GM21423 (cell line): ENCODE measurements around the gene LARGE1.
"Not testable (repeated sequence)": the region's sequence is repeated elsewhere in the genome, so short reads cannot be mapped to it uniquely, and the experiment has no call there.

Source experiments
- ATAC-seq: cut with Tn5 transposase; IDR thresholded peaks from one replicate; pipeline ENCODE4 v1.9.1; 2021; ENCODE audit warnings: mild to moderate bottlenecking, moderate library complexity; ENCODE audit not compliant: unreplicated experiment

The LARGE1 gene

DNA sequence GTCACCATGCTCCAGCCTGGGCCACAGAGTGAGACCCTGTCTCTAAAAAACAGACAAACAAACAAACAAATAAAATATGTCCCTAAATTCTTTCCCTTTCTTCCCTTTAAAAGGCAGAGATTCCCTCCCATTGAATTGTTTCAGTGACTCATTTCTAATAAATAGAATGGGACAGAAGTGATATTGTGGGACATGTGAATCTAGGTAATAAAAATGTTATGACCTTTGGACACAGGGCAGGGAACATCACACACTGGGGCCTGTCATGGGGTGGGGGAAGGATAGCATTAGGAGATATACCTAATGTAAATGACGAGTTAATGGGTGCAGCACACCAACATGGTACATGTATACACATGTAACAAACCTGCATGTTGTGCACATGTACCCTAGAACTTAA is 459.0 kb downstream of the LARGE1 start:
- not testable (repeated sequence) for ATAC-seq

DNA sequence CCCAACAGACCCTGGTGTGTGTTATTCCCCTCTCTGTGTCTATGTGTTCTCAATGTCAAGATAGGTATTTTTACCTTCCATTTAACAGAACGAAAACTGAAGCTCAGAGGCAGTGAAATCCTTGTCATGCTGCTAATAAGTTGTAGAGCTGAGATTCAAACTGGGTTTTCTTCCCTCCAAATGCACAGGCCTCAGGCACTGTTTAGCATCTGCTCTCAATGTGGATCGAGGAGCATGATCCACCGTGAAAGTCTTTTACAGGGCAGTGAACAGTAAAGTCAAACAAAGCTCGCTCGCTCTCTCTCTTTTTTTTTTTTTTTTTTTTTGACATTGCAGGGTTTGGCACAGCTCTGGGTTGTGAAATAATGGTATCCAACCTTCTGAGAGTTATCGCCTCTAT is 461.1 kb downstream of the LARGE1 start:
- no peak for ATAC-seq

GRCh38 chr22:33456511-33456910 is 463.8 kb downstream of the LARGE1 start:
- ATAC-seq, result no peak

DNA sequence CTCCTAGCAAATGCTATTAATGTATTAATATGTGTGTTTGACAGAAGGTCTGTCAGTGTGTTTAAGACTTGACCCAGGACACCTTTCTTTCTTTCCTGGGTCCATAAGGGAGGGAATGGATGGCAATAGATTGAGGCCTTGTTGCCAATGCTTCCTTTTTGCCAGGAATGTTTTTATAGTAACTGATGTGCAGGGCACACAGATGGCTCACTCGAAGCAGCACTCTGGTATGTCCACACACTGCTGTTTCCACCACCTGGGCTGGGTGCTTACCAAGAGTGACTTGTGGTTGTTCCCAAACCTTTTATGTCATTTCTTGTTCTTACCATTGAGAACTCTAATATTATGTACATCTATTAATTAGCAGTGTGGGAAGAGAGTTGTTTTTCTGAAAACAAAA is 465.2 kb downstream of the LARGE1 start:
- ATAC-seq, result no peak

DNA sequence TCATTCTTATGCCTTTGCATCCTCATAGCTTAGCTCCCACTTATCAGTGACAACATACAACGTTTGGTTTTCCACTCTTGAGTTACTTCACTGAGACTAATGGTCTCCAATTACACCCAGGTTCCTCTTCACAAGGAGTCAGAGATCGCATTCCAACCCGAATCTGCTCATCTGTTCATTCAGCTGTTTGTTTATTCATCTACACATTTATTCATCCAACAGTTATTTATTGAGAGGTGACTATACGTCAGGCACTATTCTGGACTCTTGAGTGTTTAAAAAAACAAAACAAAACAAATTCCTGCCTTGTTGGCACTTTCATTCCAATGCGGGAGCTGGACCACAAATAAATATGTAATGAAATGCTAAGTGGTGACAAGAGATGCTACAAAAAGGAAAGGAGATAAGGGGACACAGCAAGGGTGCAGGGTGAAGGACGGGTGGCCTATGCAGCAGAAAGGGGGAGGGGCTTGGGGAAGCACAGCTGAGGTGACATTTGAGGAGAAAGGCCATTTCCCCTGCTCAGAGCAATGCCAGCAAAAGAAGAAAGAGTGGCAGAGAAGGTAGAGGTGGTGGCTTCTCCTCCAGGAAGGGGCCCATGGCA is 468.3 kb downstream of the LARGE1 start:
- no peak for ATAC-seq

DNA sequence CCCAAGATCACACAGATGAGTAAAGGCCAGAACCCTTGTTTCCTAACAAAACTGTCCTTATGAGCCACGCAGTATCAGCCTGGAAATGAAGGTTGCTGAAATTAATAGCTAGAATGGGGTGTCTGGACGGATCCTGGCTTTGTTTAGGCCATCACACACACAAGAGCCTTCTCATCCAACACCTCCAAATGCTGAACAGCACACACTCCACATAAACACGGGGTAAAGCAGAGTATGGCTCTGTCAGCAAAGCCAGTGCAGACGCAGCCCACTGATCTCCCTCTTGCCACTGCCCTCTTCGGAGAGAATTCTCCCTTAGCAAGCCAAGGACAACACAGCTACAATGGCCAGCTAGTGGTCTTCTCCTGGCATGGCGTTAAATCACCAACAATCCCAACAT is 469.5 kb downstream of the LARGE1 start:
- no peak for ATAC-seq

- no peak for ATAC-seq
These were observed 472.5 kb downstream of the LARGE1 start for GRCh38 chr22:33447733-33448132.

- ATAC-seq, result no peak
These were observed 476.6 kb downstream of the LARGE1 start for GRCh38 chr22:33443683-33444082.

- no peak for ATAC-seq
These were observed 479.5 kb downstream of the LARGE1 start for GRCh38 chr22:33440756-33441155.

DNA sequence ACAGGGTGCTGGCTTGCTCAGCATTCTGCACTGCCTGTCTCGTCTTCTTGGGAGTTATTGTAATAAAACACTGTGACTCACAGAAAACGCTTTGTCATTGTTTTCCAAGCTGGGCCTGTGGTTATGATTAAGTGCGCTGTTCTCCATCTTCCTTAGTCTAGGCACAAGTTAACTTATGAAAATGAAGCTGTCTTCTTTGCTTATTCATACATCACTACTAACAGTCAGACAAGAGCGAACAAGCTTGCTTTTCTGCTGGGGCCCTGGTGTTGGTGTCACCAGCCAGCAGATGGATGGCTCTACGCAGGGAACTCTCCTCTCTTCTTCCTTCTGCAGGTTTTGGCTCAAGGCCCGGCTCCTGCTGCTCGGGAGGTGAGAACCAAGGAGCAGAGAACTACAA is 482.0 kb downstream of the LARGE1 start:
- no peak for ATAC-seq

DNA sequence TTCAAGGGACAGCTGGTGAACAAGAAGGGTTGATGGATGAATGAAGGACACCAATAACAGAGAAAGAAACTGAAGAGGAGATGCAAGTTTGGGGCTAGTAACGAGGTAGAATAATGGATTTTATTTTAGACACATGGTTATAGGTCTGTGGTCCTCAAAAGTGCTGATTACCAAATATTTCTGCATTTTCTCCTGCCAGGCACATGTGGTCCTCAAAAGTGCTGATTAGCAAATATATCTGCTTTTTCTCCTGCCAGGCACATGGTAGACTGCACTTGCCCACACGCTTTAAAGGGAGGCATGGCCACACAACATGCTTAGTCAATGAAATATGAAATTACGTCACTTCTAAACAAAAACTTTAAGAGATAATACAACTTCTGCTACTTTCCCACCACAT is 489.0 kb downstream of the LARGE1 start:
- no peak for ATAC-seq

DNA sequence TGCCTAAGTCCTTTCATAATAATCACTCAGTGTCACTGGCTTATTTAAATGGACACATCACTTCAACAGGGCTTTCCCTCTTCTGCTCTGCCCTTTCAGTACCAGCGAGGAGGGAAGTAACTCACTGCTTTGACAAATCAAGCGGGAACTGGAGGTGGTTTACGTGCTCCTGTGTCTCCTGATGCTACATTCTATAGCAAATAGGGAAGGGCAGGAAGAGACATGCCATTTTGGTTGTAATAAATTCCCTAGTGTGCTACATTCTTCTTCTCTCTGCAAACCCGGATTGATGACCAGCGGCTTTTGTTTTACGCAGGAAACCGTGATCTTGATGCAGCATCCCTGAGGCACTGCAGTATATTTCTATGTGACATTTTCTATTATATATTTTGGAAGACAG is 491.0 kb downstream of the LARGE1 start:
- no peak for ATAC-seq

GRCh38 chr22:33427461-33427860 is 492.8 kb downstream of the LARGE1 start:
- ATAC-seq, result no peak

- ATAC-seq, result no peak
These were observed 493.8 kb downstream of the LARGE1 start for GRCh38 chr22:33426451-33426850.

- no peak for ATAC-seq
These were observed 498.4 kb downstream of the LARGE1 start for GRCh38 chr22:33421859-33422258.

GRCh38 chr22:33418484-33418883 is 501.8 kb downstream of the LARGE1 start:
- no peak for ATAC-seq

DNA sequence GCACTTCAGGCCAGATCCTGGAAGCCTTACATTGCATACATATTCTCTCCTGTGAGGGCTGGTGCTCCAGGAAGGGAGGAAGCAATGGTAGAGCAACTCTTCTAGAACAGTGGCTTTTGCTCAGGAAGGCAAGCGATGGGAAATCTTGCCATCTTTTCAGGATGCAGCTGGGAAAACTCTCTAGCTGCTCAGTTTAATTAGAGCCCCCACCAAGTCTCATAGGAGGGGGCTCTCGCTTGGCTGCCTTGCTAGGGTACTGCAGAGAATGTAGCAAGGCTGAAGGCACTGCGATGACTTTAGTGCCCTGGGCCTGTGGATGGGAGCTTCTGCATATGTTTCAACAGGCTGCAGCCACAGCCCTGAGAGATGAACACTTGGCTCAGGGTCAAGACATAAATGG is 504.9 kb downstream of the LARGE1 start:
- ATAC-seq, result no peak

DNA sequence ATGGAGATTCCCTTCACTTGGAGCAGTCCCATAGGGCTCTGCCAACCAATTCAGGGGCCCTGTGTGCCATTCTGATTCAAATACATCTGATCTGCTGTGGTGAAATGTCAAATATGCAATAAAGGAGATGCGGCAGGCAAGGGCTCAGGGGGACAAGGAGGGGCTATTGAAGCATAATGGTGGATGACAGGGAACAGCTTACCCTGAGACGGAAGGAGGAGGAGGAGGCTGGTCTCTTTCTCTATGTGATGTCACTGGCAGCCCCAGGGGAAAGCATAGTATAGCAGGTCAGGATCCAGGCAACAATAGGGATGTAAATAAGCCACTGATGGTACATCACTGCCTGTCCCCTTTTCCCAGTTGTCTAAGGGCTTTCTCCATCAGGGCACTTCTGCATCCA is 511.2 kb downstream of the LARGE1 start:
- no peak for ATAC-seq

- ATAC-seq, result no peak
These were observed 515.1 kb downstream of the LARGE1 start for GRCh38 chr22:33405194-33405593.

GRCh38 chr22:33404723-33405122 is 515.6 kb downstream of the LARGE1 start:
- no peak for ATAC-seq

GRCh38 chr22:33402325-33402724 is 518.0 kb downstream of the LARGE1 start:
- no peak for ATAC-seq

DNA sequence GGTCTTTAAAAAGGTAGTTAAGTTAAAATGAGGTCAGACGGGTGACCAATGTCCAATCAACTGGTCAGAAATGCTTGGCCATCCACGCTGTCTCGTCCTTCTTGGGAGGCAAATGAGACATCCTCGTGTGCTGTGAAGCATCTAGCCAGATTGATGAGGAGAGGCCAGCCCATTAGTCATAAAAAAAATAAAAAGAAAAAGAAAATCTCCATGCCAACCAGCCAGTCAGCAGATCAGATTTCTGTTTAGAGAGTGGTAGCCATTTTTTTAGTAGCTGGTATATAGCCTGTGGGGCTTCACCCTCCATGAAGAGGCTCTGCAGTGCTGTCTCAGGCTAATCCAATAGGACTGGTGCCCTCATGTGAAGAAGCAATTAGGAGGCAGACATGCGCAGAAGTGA is 519.0 kb downstream of the LARGE1 start:
- no peak for ATAC-seq

DNA sequence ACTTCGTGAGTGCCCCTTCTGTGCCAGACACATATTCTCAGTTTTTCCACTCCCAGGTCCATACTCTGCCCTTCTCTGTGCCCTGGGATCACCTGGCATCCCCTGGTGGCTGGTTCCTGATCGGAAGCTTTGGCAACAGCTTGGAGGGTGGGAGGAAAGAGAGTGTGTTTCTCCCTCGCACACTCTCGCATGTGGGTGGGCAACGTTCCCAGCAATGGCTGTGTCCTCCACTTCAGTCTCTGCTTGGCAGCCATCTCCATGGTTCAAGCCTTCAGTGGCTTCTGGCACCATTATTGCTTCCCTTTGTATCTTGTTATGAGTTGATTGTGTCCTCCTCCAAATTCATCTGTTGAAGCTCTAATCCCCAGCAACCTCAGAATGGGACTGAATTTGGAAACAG is 519.4 kb downstream of the LARGE1 start:
- no peak for ATAC-seq
